ENCODE results near the gene BDNF. TPM values are rescaled to one million over a fixed set of nuclear protein-coding genes. Genes with fewer than 3 reads are reported as not detected.

BDNF gene
- total RNA-seq, 1 experiment from 2014 or later = 0.66 TPM

DNA sequence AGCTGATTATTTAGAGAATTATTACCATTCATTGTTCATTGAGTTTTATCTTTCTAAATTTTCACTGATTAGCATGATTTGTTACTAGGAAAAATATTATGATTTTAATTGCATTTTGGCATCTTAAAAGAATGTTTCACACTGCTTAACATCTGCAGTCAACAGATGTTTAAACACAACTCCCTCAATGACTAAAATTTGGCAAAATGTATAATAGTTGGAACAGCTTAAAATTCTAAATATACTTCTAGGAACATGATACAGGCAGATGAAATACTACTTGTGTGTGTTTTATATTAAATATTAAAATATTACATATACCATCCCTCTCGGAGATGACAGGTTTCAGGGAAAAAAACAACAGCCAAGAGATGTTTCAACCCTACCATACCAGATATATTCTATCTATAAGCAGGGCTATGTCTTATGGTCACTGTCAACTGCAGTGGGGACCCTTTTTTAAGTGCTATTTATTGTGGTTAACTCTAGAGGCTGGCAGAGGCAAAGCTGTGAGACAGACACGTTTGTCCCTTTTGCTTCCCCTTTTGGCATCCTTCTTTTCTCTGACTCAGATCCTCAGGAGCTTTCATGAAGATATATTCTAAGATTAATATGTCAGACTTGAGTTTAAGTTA is 81.9 kb downstream of the BDNF start:
- in situ Hi-C loops (cut with HindIII; ENCODE audit: low pct_unique_long_range_greater_than_20kb, low sequenced_read_pairs) = no loop called here
- no peak for DNase-seq (ENCODE audit: low read depth, low spot score)

DNA sequence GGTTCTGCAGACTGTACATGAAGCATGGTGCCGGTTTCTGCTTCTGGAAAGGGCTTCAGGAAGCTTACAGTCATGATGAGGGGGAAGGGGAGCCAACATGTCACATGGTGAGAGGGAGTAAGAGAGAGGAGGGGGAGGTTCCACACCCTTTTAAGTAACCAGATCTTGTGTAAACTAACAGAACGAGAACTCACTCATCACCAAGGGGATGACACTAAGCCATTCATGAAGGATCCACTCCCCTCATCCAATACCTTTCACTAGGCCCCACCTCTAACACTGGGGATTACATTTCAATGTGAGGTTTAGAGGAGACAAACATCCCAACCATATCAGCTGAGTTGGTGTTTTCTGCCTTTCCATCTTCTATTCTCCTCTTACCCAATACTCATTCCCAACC is 83.5 kb downstream of the BDNF start:
- no peak for DNase-seq (ENCODE audit: low read depth, low spot score)
- in situ Hi-C loops (cut with HindIII; ENCODE audit: low pct_unique_long_range_greater_than_20kb, low sequenced_read_pairs) = no loop called here

GRCh38 chr11:27615833-27616232 is 84.4 kb downstream of the BDNF start:
- no peak for DNase-seq (ENCODE audit: low read depth, low spot score)
- in situ Hi-C loops (cut with HindIII; ENCODE audit: low pct_unique_long_range_greater_than_20kb, low sequenced_read_pairs) = no loop called here

DNA sequence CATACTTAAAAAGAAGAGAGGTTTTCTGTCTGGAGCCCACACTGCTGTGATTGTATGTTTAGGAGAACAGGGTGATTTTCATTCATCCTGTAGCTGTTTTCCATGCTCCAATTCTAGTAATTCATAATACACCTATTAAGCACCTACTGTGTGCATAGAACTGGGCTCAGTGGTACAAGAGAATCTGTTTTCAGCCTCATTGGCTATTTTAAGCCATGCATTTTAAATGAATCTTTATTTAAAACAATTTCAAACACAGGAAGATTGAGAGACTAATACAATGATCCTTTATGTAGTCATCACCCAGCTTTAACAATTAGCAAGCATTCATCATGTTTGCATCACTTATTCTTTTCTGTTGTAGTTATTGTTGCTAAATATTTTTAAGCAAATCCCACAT is 86.2 kb downstream of the BDNF start:
- in situ Hi-C loops (cut with HindIII; ENCODE audit: low pct_unique_long_range_greater_than_20kb, low sequenced_read_pairs) = no loop called here
- DNase-seq (ENCODE audit: low read depth, low spot score) = no peak

DNA sequence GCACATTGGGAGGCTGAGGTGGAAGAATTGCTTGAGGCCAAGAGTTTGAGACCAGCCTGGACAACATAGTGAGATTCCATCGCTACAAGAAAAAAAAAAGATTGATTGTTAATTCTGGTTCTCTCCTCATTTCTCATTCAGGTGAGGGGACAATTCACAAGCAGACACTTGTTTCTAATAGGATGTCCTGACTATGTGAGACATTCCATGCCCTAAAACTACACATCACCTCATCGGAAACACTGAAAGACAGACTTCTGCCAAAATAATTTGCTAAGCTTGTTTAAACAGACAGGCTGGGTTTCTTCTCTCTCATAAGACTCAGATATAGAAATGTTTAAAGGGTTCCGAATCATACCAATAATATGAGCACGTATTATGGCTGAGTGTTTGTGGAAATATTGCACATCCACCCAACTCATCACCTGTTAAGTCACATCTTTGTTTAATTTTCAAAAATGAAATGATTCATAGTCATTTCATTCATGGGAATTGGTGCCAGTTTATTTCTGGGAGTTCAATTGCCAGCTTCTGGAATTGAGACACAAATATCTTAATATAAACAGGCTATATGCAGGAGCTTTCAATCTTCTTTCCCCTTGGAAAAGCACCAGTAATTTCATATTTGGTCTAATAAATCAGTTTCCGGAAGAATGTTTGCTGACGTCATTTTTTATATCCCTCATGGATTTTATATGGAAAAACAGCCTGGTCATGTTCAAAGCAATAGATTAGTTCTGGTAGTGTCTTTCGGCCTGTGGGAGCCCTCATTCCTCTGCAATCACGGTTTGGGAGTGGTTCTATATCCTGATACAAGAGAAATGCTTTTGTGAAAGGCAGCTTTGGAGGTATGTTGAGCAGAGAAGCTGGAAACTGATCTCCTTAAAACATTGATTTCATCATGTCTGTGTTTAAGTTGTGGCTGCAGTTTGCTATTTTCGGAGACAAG is 87.0 kb downstream of the BDNF start:
- no peak for DNase-seq (ENCODE audit: low read depth, low spot score)
- in situ Hi-C loops (cut with HindIII; ENCODE audit: low pct_unique_long_range_greater_than_20kb, low sequenced_read_pairs) = no loop called here

- in situ Hi-C loops (cut with HindIII; ENCODE audit: low pct_unique_long_range_greater_than_20kb, low sequenced_read_pairs) = no loop called here
- DNase-seq (ENCODE audit: low read depth, low spot score) = no peak
Observed at GRCh38 chr11:27611947-27612455, 88.3 kb downstream of the BDNF start.

GRCh38 chr11:27611390-27611789 is 88.9 kb downstream of the BDNF start:
- in situ Hi-C loops (cut with HindIII; ENCODE audit: low pct_unique_long_range_greater_than_20kb, low sequenced_read_pairs) = no loop called here
- no peak for DNase-seq (ENCODE audit: low read depth, low spot score)

- DNase-seq (ENCODE audit: low read depth, low spot score) = no peak
- in situ Hi-C loops (cut with HindIII; ENCODE audit: low pct_unique_long_range_greater_than_20kb, low sequenced_read_pairs) = no loop called here
Observed at GRCh38 chr11:27610946-27611345, 89.3 kb downstream of the BDNF start.

DNA sequence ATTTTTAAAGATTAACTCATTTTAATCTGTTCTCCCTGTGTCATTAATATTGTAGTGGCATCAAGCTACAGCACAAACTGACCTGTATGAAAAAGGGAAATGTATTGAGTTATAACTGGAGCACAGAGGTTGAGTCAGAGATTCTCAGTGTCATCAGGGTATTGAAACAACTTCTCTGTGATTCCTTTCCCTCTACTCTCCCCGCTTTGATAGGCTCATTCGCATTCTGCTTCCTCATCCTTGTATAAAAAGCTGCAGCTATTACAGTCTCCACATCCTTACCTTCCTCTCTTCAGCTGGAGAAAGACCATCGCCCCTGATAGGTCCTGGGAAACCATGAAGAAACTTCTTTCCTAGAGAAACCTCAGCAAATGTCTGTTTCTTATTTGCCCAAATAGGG is 90.0 kb downstream of the BDNF start:
- in situ Hi-C loops (cut with HindIII; ENCODE audit: low pct_unique_long_range_greater_than_20kb, low sequenced_read_pairs) = no loop called here
- DNase-seq (ENCODE audit: low read depth, low spot score) = no peak

DNA sequence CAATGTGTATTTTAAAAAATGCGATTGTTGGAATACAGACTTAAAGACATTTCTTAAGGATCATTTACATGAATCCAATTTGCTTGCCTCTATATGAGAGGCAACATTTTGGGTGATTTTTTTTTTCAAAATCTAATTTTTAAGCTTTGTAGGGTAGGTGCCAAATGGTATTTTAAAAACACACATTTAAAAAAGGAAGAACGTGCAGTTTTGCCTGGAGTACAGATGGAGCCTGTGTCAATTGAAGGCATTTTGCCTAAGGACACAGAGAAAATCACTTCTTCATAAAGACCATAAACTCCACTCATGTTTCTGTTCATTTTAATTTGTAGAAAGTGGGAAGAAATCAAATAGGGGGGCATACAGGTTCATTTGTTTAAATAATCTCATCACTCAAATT is 91.3 kb downstream of the BDNF start:
- in situ Hi-C loops (cut with HindIII; ENCODE audit: low pct_unique_long_range_greater_than_20kb, low sequenced_read_pairs) = no loop called here
- DNase-seq (ENCODE audit: low read depth, low spot score) = no peak

DNA sequence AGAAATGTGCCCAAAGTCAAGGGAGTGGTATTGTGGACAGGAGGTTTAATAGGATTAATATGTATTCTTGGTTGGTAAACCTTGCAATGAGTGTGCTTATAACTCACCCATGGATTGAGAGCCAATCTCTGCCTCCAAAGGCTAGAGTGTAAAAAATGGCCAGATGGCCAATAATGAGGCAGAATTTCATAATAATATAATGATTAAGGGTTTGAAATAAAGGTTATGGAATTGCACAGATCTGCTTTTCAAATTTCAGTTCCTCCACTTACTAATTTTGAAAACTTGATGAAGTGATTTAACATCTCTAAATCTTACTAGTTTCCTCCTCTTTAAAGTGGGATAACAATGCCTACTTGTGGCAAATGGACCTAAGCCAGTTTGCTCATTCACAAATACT is 94.8 kb downstream of the BDNF start:
- in situ Hi-C loops (cut with HindIII; ENCODE audit: low pct_unique_long_range_greater_than_20kb, low sequenced_read_pairs) = no loop called here
- DNase-seq (ENCODE audit: low read depth, low spot score) = no peak

Other genes starting within 250 kb of the BDNF start
- gene LGR4, start 227.7 kb downstream of the BDNF start, total RNA-seq (2014; rRNA removed; shearing (Covaris generic)) = 10.0 and 10.2 TPM in 2 replicates
- gene LIN7C, start 193.7 kb downstream of the BDNF start, total RNA-seq (2014; rRNA removed; shearing (Covaris generic)) = 31.1 and 31.9 TPM in 2 replicates